AML-193 (cell line): Measurements from ENCODE around the gene PAPPA2.
A peak's percentile ranks its signal among the peaks of the same experiment; 100 is the strongest.

Source experiments
- DNase-seq, 2 experiments: peaks; one replicate each; lab custom pipeline; 2025; lab: John Stamatoyannopoulos, UW

PAPPA2 gene

DNA sequence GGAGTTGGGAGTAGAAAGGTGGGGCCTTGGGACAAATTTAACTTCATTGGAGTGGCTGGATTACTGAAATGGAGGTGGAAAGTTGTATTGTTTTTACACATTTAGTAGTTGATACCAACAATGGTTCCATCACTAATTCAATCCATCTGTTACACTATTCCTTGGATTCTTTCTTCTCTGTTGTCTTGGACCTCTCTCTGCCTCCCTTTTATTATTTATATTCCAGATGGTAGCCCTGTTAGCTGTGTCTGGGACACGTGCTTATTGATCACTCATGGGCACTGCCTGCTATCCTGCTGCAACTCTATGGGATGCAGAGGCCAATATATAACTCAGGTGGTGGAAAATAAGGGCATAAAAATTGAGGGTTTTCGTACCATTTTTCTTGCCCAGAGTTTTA is 346.3 kb downstream of the PAPPA2 start:
- no peak for DNase-seq

DNA sequence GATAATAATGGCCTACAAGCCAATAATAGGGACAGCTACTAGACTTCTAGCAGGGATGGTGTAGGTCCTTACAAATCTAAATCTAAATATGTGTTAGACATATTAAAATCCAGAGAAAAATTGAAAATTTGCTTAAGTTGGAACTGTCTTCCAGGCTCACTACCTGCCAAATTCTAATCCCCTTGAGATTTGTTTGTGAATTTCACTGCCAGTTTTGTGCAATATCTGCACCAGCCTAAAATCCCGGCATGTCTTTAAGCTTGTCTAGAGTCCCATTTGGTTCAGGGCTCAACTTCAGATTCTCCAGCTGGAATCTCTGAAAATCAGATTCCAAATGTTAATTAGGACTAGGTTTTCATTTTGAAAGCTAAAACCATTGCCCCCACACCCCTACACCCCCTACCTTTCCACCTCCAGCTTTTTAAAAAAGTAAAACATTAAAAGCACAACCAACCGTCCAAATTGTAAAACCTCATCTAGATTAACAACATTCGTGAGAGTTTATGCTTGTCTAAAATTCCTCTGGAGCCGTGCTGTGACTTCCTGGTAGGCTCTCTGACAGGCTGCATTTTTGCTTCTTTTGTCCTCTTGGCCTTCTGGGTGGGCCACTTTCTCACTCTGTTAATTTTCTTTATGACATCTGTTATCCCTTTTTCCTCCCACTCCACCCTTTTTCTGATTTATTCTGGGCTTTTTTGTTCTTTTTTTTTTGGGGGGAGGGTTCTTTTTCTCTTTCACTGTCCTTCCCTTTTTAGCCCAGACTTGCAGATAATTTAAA is 348.7 kb downstream of the PAPPA2 start:
- DNase-seq, result no peak

DNA sequence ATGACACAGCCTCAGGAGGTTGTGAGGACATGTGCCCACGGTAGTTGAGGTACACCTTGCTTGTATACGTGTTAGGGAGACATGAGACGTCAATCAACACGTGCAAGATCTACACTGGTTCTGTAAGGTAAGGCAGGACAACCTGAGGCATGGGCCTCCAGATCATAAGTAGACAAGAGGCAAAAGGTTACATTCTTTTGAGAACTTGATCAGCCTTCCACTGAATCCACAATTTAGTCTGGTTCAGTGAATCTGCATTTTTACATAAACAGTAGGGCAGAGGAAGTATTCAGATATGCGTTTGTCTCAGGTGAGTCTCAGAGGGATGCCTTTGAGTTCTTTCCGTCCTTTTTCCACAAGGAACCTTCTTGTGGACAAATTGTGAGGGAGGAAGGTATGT is 352.6 kb downstream of the PAPPA2 start:
- DNase-seq, result no peak

DNA sequence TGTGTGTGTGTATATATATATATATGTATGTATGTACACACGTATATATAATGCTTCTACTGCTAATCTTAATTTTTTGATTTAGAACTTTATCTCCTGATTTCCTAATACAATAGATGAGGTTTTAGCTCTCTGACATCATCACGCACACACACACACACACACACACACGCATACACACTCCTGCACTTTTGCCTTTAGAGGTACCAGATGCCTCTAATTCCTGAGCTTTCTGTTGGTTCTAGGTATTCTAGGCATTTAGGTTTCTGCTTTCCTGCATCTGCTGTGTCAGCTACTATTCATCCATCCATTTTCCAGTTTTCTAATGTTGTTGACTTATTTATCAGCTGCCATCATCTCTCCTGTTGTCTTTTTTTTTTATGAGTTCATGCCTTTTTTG is 353.3 kb downstream of the PAPPA2 start:
- no peak for DNase-seq

DNA sequence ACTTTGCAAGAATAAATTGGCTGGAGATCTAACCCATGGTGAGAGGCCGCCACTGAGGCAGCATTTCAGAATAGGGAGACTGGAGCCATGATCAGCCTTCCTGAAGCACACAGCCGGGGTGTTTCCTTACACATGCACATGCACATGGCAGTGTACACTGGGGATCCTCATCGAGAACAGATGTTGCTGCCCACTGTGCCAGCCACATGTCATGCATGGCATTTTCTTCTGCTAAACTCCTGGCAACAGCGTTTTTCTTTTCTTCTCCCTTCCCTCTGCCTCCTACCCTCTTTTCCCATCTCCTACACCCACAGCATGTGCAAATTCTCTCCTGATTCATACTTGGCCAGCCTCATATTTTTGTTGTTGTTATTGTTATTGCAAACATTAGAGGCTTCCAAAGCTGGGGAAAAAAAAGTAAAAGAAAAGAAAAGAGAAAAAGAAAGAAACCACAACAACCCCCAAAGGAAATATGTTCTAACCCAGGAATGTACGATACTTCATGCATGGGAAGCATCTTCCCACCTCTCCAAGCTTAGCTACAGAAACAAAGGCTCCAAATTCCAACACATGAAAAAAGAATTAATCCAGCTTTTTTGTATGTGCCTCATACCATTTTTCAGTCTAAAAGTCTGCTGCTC is 357.5 kb downstream of the PAPPA2 start:
- DNase-seq, result no peak

DNA sequence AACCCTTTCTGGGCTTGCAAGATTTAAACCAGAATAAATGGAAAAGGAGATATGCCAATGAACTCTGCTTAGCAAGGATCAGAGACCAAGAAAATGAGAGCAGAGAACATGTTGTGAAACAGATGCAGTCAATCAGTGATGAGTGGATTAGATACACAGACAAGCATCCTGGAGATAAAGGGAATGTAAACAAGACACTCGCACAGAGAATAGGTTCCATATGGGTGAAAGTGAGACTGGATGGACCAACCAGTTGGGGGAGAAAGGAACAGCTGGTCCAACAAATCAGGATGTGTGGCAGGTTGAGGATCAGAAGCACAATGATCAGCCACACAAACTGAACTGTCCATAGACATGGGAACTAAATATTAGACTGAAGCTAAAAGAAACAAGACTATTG is 363.3 kb downstream of the PAPPA2 start:
- no peak for DNase-seq

DNA sequence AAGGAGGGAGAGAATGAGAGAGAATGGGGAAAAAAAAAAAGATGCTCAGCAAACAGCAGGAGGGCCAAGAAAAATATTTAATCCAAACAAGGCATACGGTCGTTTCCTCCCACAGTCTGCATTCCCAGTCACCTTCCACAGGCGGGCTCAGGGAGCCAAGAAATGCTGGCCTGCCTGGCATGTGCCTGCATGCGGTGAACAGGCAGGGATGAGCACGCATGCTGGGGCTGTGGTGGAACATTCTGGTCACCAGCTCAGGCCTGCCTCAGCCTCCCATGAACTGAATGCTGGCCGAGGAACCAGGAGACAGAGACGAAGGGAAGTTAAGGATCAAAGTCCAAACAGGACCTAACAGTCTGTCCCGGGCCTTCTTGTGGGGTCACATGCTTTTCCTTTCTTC is 366.3 kb downstream of the PAPPA2 start:
- DNase-seq, result no peak

DNA sequence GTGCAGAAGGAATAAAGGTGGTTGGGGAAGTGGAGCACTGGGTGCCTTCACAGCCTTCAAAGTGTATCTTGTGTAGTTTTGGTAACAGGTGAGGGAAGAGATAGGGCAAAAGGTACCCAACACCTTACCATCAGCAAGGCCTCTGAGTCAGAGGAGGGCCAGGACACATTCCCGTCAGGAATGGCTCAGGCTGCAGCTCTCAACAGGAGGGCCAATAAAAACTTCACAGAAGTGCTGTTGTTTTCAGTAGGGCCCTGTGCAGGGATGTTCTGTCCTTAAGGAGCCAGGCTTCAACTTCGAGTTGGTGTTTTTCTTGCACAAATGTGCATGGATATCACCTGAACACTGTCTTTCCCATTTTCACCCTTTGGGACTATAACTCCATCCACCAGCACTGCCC is 368.2 kb downstream of the PAPPA2 start:
- no peak for DNase-seq

DNA sequence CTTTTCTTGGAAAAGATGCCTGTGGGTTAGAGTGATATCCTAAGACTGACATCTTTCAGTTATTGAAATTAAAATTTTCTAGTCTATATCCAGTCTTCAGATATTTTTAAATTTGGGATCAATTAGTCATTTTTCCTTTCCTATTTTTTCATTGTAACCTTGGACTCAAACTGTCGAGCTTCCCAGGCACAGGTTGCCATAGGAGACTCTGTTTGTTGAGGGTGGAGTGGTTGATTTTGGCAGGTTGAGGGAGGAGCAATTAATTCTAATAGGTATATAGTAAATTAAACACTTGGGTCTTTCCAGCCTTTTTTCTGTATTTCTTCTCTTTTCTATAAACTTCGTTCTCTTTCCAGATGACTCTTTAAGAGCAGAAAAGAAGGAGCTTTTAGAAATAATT is 374.7 kb downstream of the PAPPA2 start:
- no peak for DNase-seq

DNA sequence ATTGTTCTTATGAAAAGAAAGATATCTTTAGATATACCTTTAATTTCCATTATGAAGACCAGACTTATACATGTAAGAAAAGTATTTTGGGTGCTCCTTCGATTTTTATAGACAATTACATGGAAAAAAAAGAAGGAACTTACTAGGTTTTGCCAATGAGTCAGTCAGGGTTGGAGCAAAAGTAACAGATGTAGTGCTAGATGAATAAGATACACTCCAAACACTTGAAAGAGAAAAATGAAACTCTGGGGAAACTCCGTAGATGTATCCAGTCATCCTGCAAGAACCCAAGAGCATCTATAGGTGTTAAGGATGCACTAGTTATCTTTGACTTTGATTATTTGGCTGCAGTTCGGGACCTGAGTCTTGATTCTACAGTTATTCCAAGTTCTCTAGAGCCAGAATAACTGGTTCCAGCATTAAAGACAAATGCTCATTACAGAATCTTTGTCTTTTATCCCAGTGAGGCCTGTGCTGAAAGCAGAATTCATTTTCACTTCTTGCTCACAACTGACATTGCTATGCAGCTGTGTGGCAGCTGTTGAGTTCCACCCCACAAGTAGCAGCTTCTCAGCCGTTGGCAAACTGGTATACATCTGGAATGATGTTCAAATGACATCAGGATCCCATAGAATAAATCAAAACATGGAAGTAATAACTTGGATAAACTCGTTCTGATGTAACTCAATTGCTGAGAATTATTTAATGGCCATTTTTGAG is 375.5 kb downstream of the PAPPA2 start:
- no peak for DNase-seq

DNA sequence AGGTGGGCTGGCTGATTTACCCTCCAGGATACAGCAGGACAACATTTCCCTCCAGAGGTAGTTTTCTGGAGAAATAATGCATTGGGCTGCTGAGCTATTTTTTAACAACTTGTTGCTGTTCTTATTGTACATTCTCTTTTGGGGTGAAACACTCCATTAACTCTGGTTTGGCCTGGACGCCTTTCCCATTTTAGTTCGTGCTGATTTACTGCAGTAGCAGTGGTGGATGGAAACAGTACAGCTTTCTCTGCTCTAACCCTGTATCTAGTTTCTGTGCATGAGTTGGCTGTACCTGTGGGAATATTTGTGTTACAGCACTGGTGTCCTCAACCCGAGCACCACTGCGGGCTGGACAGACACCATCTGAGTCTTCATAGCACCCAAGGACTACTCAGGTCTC is 376.2 kb downstream of the PAPPA2 start:
- no peak for DNase-seq

DNA sequence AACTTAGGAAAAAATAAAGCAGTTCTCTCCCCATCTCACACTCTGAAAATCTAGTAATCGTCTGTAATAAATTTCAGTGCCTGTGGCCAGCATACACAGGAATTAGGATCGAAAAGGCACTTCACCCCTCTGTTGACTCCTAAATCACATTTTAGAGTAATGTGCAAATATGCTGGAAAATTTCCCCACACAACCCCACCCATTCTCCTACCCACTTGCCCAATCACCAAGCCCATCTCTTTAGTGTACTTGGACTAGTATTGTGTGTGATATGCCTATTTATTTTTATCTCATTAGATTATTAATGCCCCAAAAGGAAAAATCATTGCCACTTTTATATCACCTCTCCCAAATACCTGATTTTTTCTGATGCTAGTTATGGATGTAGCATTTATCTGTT is 378.3 kb downstream of the PAPPA2 start:
- DNase-seq, result no peak

DNA sequence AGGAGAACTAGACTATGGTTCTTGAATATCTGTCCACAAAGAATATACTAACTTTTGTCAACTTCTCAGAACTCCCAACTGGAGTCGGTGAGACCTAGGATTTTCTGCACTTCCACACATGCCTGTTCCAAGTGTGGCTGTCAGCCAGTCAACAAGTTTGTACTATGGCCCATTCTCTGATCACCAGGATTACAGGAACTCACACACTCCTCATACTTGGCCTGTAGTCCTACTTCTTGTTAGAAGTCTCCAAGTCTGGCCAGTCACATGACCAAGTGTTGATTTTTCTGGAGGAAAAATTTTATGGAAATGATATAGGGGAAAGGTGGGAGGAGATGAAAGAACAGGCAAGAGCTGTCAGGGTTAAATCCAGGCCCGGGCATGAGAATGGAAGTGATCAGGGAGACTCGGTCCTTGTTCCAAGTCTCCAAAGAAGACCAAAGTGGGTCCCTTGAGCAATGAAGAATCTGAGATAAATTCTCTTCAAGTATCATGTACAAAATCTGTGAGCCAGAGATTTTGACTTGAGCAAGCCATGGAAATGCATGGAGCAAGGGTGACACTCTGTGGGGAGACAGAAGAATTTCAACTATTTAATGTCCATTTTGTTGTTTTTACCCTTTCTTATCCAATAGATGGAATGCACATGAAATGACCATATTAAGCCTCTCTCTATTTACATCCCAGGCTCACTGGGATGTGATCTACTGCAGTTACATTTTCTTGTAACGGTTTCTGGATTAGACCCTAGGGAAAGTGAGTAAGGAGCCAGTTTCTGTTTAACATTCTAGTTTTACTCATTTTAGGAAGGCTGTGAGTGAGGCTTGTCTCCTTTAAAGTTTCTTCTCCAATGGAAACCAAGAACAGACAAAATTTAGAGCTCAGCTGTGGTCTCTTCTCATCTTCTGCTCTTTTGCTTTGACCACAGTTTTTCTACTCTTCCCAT is 380.6 kb downstream of the PAPPA2 start:
- peak; percentile 1 to 20 for DNase-seq

DNA sequence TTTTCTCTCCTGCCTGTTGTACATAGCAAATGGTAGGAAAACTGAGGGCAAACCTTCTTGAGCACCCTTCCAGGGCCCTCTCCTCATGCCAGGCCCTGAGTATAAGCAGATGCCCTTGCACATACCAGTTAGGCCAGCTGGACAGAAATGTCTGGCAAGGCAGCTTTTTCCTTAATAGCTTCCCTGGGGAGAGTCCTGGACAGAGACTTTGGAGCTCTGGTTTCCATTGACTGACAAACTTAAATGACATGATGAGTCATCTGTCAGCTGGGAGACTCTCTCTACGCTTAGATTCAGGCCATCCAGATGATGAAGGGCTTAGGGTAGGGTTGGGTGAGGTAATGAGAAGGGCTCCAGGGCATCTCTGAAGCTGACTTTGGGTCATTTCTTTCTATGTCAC is 384.1 kb downstream of the PAPPA2 start:
- DNase-seq, result no peak

DNA sequence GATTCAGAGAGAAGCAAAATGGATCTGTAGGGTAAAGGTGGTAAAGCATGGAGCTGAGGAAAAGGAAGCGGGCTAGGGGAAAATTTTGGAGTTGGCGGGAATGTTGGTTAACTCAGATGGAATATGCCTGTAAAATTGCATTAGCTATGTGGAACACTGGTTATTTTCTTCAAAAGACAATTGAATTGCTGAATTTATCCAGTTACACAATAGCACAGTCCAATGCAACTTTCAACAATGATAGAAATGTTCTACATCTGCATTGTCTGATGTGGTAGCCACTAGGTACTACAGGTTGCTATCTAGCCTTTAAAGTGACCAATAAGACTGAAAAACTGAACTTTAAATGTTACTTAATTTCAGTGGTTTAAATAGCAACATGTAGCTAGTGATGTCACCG is 386.3 kb downstream of the PAPPA2 start:
- DNase-seq, result no peak

DNA sequence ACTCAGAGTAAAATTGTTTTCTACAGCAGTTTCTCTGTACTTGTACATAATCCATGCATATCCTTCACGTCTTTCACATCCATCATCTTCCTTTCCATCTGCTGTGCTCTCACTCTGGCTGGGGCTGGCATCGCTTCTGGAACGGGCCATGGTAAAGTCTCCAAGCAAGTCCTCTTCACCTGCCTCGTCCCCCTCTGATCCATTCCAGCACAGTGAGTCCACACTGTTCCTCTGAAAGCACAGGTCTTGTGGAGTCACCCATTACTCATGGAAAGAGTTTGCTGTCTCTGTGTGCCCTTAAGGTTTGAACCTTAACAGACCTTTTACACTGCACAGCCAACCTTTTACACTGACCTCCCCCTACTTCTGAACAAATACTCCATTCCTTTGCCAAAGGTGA is 387.9 kb downstream of the PAPPA2 start:
- DNase-seq, result no peak

DNA sequence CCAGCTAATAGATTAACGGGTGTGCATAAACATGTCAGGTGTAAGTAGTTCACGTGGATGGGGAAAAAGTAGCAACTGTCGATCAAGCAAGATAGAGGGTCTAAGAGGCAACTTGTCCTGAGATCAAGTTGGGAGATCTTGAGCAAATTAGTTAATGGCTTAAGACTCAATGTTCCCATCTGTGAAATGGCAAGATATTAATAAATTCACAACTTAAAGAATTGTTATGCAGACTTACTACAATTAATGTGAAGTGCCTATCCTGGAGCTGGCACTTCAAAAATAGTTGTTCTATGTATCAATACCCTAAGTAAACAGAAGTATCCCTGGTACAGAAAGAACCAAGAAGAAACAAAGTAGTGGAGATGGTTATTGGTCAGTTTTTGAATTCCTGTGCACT is 389.1 kb downstream of the PAPPA2 start:
- DNase-seq, result no peak

DNA sequence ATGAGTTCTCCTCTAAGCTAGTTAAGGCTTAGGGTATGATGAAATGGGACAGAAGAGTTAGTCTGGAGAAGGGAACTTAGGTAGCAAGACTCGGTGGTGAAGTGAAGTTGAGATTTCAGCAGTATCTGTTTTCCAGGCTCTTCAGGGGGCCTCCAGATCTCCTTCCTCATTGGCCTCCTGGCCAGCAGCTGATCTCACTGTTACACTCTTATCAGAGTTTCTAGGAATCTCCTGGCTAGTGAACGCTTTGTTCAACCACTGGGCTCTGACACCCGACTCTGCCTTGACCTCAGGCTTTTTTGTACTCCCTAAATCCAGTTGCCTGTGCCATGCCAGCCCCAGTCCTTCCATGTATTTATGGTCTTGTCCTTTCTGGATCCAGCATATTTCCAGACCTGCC is 390.5 kb downstream of the PAPPA2 start:
- no peak for DNase-seq

DNA sequence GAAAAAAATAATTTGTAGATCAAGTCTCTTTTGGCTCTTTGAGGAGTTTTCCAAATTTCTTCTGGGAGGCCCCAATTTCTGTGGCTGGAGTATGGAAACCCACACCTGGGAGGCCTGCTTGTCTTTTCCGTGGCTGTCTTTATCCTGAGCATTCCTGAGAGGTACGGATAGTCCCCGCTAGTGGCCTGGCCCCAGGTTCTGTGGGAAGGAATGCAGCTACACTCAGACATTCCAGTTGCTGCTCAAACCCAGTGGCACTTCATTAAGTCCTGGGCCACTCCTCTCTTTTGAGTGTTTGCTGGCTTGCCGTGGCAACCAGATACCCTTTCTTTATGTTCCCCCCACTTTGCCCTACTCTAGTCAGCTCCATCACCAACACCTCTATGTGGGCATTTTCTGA is 391.1 kb downstream of the PAPPA2 start:
- DNase-seq, result no peak

DNA sequence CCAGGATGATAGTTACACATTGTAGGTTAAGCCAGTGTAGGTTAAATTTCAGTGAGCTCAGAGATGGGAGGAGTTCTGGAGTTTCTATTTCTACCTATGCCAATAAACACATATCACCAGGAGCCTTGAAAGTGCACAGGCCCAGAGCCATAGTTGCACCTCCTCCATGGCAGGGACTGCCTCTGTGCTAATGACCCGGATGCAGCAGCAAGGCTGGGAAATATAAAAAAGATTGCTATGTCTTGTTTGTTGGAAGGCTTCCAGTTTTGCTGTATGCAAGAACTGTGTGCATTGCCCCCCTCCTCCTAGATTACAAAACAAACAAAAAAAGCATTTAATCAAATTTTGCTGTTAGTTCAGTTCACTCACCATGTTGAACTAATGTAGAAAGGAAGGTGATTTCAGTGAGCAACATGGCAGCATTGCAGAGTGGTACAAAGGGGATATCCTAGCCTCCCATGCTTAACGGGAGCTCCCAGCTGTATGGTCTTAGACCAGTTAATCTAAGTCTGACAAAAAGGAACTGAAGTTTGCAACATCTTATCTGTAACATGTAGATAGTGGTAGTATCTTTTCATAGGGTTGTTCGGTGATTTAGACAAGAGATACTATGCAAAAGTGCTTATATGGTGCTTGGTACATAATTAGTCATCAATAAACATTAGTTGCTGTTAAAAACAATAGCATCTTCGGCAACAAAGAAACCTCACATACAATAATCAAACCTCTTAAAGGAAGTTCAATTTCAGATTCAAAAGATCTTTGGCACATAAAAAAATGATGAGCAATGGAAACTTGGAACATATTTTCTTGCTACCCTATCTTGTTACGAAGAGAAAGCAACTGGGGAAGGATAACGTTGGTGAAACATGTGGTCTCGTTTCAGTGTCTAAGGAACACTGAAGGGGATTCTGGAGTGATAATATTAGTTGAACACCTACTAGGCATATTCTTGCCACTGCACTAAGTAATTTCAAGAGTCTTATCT is 392.1 kb downstream of the PAPPA2 start:
- no peak for DNase-seq

DNA sequence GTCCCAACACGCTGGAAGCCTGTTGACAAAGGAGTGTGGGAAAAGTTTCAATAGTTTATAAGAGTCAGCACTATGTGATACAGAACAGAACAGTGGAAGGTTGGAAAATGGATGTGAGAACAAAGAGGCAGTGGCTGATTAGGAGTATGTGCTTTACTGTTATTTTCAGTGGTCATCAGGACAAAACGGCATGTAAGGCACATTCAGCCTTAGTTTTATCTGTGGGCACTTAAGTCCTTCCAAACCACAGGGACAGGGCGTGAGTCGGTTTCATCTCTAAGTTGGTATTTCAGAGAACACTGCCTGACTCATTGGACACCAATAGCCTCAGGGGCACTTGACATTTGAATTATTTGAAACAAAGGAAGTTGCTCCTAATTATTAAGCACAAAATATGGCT is 394.7 kb downstream of the PAPPA2 start:
- no peak for DNase-seq
